Tibial artery (tissue), 4 donors: ENCODE results near the gene MSRB3.

Experiments used
- DNase-seq, 2 donors: peaks; one replicate each; pipeline ENCODE4 v3.0.0-alpha.2; 2019
- H3K27ac ChIP-seq, 2 donors: fragments of 200-600 bp; sonication (generic) in 1 of 2; 1 replicate in 1 of 2; 2 replicates in 1 of 2; pipeline ENCODE4 v1.5.1; 2018 to 2019; ENCODE audit warnings: mild to moderate bottlenecking in 1 of 2
- H3K27me3 ChIP-seq, 2 donors: fragments of 200-600 bp; sonication (generic) in 1 of 2; one replicate each; pipeline versions ENCODE4 v1.5.1 to v1.6.0; 2016 to 2019
- H3K36me3 ChIP-seq, 3 donors: fragments of 200-600 bp; sonication (generic) in 2 of 3; one replicate each; pipeline ENCODE4 v1.5.1; 2016 to 2019; ENCODE audit warnings: mild to moderate bottlenecking in 2 of 3
- H3K4me1 ChIP-seq, 4 donors: fragments of 200-600 bp; sonication (generic) in 2 of 4; 1 replicate in 3 of 4; 2 replicates in 1 of 4; pipeline ENCODE4 v1.5.1; 2016 to 2019
- H3K4me3 ChIP-seq, 2 donors: fragments of 200-600 bp; sonication (generic) in 1 of 2; 1 replicate in 1 of 2; 2 replicates in 1 of 2; pipeline ENCODE4 v1.5.1; 2018 to 2019; ENCODE audit warnings: mild to moderate bottlenecking in 2 of 2
- H3K9me3 ChIP-seq, 3 donors: fragments of 200-600 bp; sonication (generic) in 1 of 3; one replicate each; pipeline ENCODE4 v1.5.1; 2016 to 2019
- intact Hi-C: fragments of 100-400 bp; cut with DNase I; formaldehyde crosslinking; loops from one replicate; pipeline ENCODE4 v1.15.0; 2023; ENCODE audit warnings: low total_unique reads
- TF ChIP-seq, protein P1 (sequence below), 2 experiments: fragments of 200-600 bp in 1 of 2; fragments of 450-650 bp in 1 of 2; IDR thresholded peaks; one replicate each; pipeline ENCODE4 v1.5.1; 2017 to 2019; ENCODE audit warnings: antibody characterized with exemption in 2 of 2, mild to moderate bottlenecking in 1 of 2, moderate library complexity in 1 of 2

The MSRB3 gene

DNA sequence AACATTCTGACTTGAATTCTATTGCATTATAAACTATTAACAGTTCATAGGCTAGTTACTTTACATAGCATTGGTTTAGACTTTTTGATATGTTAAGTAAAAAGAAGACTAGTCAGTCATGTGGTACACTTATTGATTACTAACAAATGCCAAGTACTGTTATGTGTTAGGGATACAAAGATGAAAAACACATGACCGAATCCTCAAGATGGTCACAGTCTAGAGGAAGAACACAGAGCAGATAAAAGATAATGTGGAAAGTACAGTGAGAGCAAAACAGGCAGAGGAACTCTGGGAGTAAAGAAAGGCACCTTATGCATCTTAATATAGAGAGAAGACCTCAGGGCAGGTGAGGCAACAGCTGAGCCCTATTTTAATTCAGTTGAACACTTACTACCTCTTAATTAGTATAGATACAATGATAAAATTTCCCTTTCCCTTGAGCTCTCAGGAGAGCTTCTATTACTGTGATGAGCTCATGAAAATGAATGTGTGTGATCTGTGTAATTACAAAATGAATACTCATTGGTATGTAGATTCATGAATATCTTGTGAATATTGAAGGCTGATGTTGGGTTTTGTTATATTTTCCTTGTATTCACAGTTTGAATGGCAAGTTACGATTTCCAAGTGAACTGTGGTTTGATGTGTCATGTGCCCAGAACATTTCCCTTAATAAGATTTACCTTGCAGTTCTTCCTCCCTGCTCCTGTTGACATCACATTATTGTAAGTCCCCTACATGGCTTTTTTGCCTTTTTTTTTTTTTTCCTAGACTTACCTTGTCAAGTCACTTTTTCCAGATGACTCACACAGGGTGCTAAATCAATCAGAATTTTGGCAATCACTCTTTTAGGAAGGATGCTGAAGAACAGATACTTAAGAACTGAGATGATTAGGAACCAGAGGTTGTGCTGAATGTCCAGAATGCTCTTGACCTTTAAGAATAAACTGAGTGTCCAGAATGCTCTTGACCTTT is 29.5 kb upstream of the MSRB3 start:
- no peak overlapping the region for H3K4me3 ChIP-seq
- no peaks in the 10 kb centered on the region for H3K27me3 ChIP-seq
- no peak for DNase-seq
- intact Hi-C loops = no loop called here
- no peaks in the 10 kb centered on the region for H3K9me3 ChIP-seq
- TF ChIP-seq, protein P1, sequence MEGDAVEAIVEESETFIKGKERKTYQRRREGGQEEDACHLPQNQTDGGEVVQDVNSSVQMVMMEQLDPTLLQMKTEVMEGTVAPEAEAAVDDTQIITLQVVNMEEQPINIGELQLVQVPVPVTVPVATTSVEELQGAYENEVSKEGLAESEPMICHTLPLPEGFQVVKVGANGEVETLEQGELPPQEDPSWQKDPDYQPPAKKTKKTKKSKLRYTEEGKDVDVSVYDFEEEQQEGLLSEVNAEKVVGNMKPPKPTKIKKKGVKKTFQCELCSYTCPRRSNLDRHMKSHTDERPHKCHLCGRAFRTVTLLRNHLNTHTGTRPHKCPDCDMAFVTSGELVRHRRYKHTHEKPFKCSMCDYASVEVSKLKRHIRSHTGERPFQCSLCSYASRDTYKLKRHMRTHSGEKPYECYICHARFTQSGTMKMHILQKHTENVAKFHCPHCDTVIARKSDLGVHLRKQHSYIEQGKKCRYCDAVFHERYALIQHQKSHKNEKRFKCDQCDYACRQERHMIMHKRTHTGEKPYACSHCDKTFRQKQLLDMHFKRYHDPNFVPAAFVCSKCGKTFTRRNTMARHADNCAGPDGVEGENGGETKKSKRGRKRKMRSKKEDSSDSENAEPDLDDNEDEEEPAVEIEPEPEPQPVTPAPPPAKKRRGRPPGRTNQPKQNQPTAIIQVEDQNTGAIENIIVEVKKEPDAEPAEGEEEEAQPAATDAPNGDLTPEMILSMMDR (IDR thresholded peaks at IDR 0.05) = no peak
- peaks cover 0 to 18% (median 4%) of the 10 kb centered on the region in 4 donors for H3K4me1 ChIP-seq
- no peak overlapping the region for H3K27ac ChIP-seq
- peaks cover 2 to 16% (median 11%) of the 10 kb centered on the region in 3 donors for H3K36me3 ChIP-seq

DNA sequence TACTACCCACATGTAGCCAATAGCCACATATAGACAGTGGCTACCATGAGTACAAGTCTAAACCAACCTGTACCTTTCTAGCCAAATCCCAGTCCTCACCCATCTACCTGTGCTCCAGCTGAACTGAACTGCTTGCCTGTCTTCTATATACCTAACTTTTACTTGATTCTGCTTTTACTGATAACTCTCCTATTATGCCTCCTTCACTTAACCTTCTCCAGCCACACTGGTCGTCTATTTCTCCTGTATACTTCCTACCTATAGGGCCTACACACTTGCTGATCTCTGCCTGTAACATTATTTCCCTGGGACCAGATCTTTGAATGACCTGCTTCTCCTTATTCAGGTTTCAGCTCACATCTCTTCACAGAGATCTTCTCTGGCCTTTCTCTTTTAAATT is 26.0 kb upstream of the MSRB3 start:
- DNase-seq = no peak
- no peak overlapping the region for H3K27ac ChIP-seq
- intact Hi-C loops = no loop called here
- H3K36me3 ChIP-seq = no peaks in the 10 kb centered on the region
- peaks cover 0 to 18% (median 4%) of the 10 kb centered on the region in 4 donors for H3K4me1 ChIP-seq
- H3K27me3 ChIP-seq = no peaks in the 10 kb centered on the region
- H3K9me3 ChIP-seq = no peaks in the 10 kb centered on the region
- no peak overlapping the region for H3K4me3 ChIP-seq
- TF ChIP-seq, protein P1 (IDR thresholded peaks at IDR 0.05) = no peak

DNA sequence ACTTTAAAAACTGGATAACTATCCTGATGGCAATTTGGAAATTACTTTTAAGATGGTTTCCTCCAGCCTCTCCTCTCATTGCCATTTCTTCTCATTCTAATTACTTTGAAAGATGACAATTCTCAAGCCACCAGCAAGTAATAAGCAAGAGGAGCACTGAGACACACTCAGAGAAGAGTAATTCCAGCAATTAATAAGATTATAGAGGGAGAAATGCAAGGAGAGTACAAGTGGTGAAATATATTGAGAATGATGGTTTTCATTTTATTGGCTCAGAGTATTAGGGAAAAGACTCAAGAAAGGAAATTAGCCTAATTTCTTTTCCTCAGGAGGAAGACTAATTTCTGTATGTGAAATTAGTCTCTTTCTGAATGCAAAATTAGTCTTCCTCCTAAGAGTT is 20.5 kb upstream of the MSRB3 start:
- TF ChIP-seq, protein P1 (IDR thresholded peaks at IDR 0.05) = no peak
- H3K27me3 ChIP-seq = no peaks in the 10 kb centered on the region
- H3K4me3 ChIP-seq = no peak overlapping the region
- H3K9me3 ChIP-seq = no peaks in the 10 kb centered on the region
- DNase-seq = no peak
- no peaks in the 10 kb centered on the region for H3K36me3 ChIP-seq
- intact Hi-C loops = no loop called here
- H3K4me1 ChIP-seq = no peaks in the 10 kb centered on the region
- H3K27ac ChIP-seq = no peak overlapping the region

DNA sequence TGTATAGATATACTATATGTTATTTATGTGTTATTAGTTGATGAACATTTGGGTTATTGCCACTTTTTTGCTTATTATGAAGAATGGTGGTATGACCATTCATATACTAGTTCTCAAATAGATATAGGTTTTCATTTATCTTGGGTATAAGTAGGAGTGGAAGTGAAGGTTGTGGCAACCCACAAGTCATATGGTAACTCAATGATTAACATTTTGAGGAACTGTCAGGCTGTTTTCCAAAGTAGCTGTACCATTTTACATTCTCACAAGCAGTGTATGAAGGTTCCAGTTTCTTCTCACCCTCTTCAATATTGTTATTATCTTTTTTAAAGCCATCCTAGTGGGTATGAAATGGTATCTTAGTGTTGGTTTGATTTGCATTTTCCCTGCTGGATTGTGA is 19.0 kb upstream of the MSRB3 start:
- no peaks in the 10 kb centered on the region for H3K36me3 ChIP-seq
- no peak for DNase-seq
- intact Hi-C loops = no loop called here

DNA sequence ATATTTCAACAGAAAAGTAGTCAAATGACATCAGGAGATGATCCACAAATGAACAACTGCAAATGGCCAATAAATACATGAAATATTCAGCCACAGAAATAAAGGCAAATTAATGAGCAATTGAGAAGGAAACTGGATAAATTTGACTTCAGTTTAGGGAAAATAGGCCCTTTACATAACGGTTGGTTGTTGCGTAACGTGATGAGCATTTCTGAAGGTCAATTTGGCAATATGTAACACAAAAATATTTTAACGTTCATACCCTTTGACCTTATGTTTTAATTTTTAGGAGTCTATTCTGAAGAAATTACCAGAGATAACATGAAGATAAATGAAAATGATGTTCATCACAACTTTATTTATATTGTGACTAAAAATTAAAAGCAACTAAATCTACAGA is 14.7 kb upstream of the MSRB3 start:
- H3K4me1 ChIP-seq = no peaks in the 10 kb centered on the region
- no peak overlapping the region for H3K4me3 ChIP-seq
- H3K36me3 ChIP-seq = no peaks in the 10 kb centered on the region
- TF ChIP-seq, protein P1 (IDR thresholded peaks at IDR 0.05) = no peak
- no peak for DNase-seq
- H3K27me3 ChIP-seq = no peaks in the 10 kb centered on the region
- no peaks in the 10 kb centered on the region for H3K9me3 ChIP-seq
- H3K27ac ChIP-seq = no peak overlapping the region
- intact Hi-C loops = no loop called here

More for the DNA sequence above, 19.0 kb upstream of the MSRB3 start:
- H3K4me3 ChIP-seq = no peak overlapping the region
- H3K27me3 ChIP-seq = no peaks in the 10 kb centered on the region
- no peaks in the 10 kb centered on the region for H3K4me1 ChIP-seq
- H3K27ac ChIP-seq = no peak overlapping the region
- no peaks in the 10 kb centered on the region for H3K9me3 ChIP-seq
- TF ChIP-seq, protein P1 (IDR thresholded peaks at IDR 0.05) = no peak
